HepG2 (cell line): ENCODE measurements around the gene COQ9. TPM values are rescaled to one million over a fixed set of nuclear protein-coding genes. Genes with fewer than 3 reads are reported as not detected.

Experiments
- ATAC-seq: fragments of 200-7000 bp; cut with Tn5 transposase; 3 replicates; pipeline ENCODE4 v1.9.1; 2020; ENCODE audit warnings: mild to moderate bottlenecking, moderate library complexity
- BruUV-seq: library from RNA; stranded (reverse); fragments of 400-500 nt; replicated peaks from 2 replicates; lab custom pipeline; 2021; lab: Mats Ljungman, UMichigan
- CTCF ChIA-PET: fragments of 300-600 bp; formaldehyde crosslinking; extraction: SDS; loops from one replicate; lab custom pipeline; 2021; ENCODE audit warnings: low total read pairs, inconsistent platforms, low intra/inter-chr PET ratio; lab: Yijun Ruan, JAX
- POLR2A ChIA-PET: fragments of 350-600 bp; sonication (Branson Sonifier 250); formaldehyde crosslinking; loops from one replicate; lab custom pipeline; 2020; ENCODE audit warnings: antibody characterized with exemption, inconsistent platforms; lab: Yijun Ruan, JAX
- DNase-seq: peaks from one replicate; pipeline ENCODE4 v3.0.0-alpha.2; 2015; ENCODE audit warnings: low spot score
- FAIRE-seq: peaks from 3 replicates; lab custom pipeline; 2011; peaks lifted over from hg19 to GRCh38; lab: Jason Lieb, UNC
- H2AFZ ChIP-seq: one replicate; pipeline ENCODE4 v1.6.1; 2011; ENCODE audit warnings: low read length, inconsistent platforms
- H3K27ac ChIP-seq: fragments of 300-600 bp; 3 replicates; pipeline ENCODE4 v1.8.0; 2011; ENCODE audit warnings: mixed run types, mild to moderate bottlenecking, mixed read lengths, low read length, inconsistent platforms; ENCODE audit not compliant: insufficient read depth; ENCODE audit errors: extremely low read length
- H3K27me3 ChIP-seq, 2 experiments: fragments of 200-600 bp in 1 of 2; 2 replicates in 1 of 2; 3 replicates in 1 of 2; pipeline versions ENCODE4 v1.6.0 to v1.8.0; 2011; ENCODE audit warnings: low read length in 2 of 2, mild to moderate bottlenecking in 2 of 2, moderate library complexity in 2 of 2, inconsistent platforms in 1 of 2; ENCODE audit not compliant: insufficient read depth in 2 of 2, control insufficient read depth in 1 of 2
- H3K36me3 ChIP-seq, 2 experiments: fragments of 200-600 bp in 1 of 2; replicated peaks in 1 of 2; 2 replicates in 1 of 2; 3 replicates in 1 of 2; pipeline versions ENCODE4 v1.5.1 to v1.8.0; 2011; ENCODE audit warnings: low read length in 2 of 2, inconsistent platforms in 1 of 2; ENCODE audit not compliant: insufficient read depth in 2 of 2, control insufficient read depth in 1 of 2
- H3K4me1 ChIP-seq: 2 replicates; pipeline ENCODE4 v1.5.1; 2012; ENCODE audit warnings: low read length, inconsistent platforms; ENCODE audit not compliant: insufficient read depth
- H3K4me2 ChIP-seq: 2 replicates; pipeline ENCODE4 v1.6.0; 2011; ENCODE audit warnings: low read depth, low read length, inconsistent platforms
- H3K4me3 ChIP-seq, 3 experiments: fragments of 200-600 bp in 1 of 3; sonication (generic), shearing (Covaris generic) in 1 of 3; replicated peaks in 1 of 3; 2 replicates each; pipeline ENCODE4 v1.5.1; 2011 to 2016; ENCODE audit warnings: low read length in 3 of 3, inconsistent platforms in 2 of 3, low read depth in 2 of 3, mild to moderate bottlenecking in 2 of 3, control low read depth in 1 of 3, mixed read lengths in 1 of 3; ENCODE audit not compliant: insufficient read depth in 1 of 3
- H3K79me2 ChIP-seq: one replicate; pipeline ENCODE4 v1.6.1; 2011; ENCODE audit warnings: low read length, inconsistent platforms; ENCODE audit not compliant: insufficient read depth
- H3K9ac ChIP-seq: 2 replicates; pipeline ENCODE4 v1.6.0; 2011; ENCODE audit warnings: mild to moderate bottlenecking, low read depth, low read length, inconsistent platforms; ENCODE audit not compliant: insufficient read depth
- H3K9me3 ChIP-seq: 2 replicates; pipeline ENCODE4 v1.5.1; 2012; ENCODE audit warnings: mild to moderate bottlenecking, low read length
- H4K20me1 ChIP-seq: 2 replicates; pipeline ENCODE4 v1.6.0; 2011; ENCODE audit warnings: inconsistent platforms, mild to moderate bottlenecking, low read length, moderate library complexity; ENCODE audit not compliant: insufficient read depth
- NPAS2 ChIP-seq: sonication (generic); formaldehyde crosslinking; IDR thresholded peaks from 2 replicates; pipeline ENCODE4 v1.8.0; 2022; ENCODE audit warnings: mild to moderate bottlenecking, missing genetic modification reagents, borderline replicate concordance
- RFXANK ChIP-seq: IDR thresholded peaks from 2 replicates; pipeline ENCODE4 v1.6.1; 2016
- SMARCE1 ChIP-seq: fragments of 450-650 bp; IDR thresholded peaks from 2 replicates; pipeline ENCODE4 v1.6.1; 2017; ENCODE audit warnings: borderline replicate concordance
- TAF1 ChIP-seq: sonication (generic); formaldehyde crosslinking; IDR thresholded peaks from 2 replicates; pipeline ENCODE4 v1.4.0; 2020; ENCODE audit warnings: missing genetic modification reagents
- ZSCAN9 ChIP-seq: IDR thresholded peaks from 2 replicates; pipeline ENCODE4 v1.6.1; 2016; ENCODE audit warnings: borderline replicate concordance
- WGBS: methylation state at CpG from one replicate; pipeline ENCODE4 v1.1.6; 2017; ENCODE audit warnings: low lambda C conversion rate; 5-methylcytosine and 5-hydroxymethylcytosine counted together
- in situ Hi-C: cut with HindIII; loops from 2 replicates; pipeline ENCODE4 v1.10.0; 2017; ENCODE audit warnings: low pct_unique_long_range_greater_than_20kb; ENCODE audit not compliant: extremely low pct_ligation_motif_present
- intact Hi-C: fragments of 100-400 bp; cut with micrococcal nuclease; formaldehyde crosslinking; loops from one replicate; pipeline ENCODE4 v1.10.0; 2022; ENCODE audit not compliant: unreplicated experiment
- polyA plus RNA-seq, 8 experiments: library from polyadenylated mRNA; depleted of rRNA in 3 of 8; stranded (reverse) in 7 of 8; unstranded in 1 of 8; fragments of >200 nt; fragmentation: Illumina TruSeq in 4 of 8; extraction: Trizol in 4 of 8; gene quantifications; 2 replicates each; pipeline versions ENCODE4 v1.2.1 to v1.2.3, GENCODE V29; 2011 to 2016; ENCODE audit warnings: low read depth in 4 of 8, missing spikeins in 1 of 8, mixed read lengths in 1 of 8; ENCODE audit not compliant: insufficient read depth in 1 of 8
- total RNA-seq, 5 experiments: library from RNA; depleted of rRNA; stranded (reverse); fragments of >200 nt; fragmentation: Illumina TruSeq; extraction: Trizol; gene quantifications; 2 replicates each; pipeline ENCODE4 v1.2.3, GENCODE V29; 2016; ENCODE audit warnings: low read depth in 1 of 5
- TF ChIP-seq, protein P1 (sequence below): sonication (generic); formaldehyde crosslinking; IDR thresholded peaks from 2 replicates; pipeline ENCODE4 v1.5.1; 2020; ENCODE audit warnings: mild to moderate bottlenecking, moderate library complexity, missing genetic modification reagents

The COQ9 gene
- total and polyA plus RNA-seq, 2 of the 13 experiments (the other 11 are each of a cell fraction or from before 2014, with no cell fraction given) = 57.5 to 108 TPM

DNA sequence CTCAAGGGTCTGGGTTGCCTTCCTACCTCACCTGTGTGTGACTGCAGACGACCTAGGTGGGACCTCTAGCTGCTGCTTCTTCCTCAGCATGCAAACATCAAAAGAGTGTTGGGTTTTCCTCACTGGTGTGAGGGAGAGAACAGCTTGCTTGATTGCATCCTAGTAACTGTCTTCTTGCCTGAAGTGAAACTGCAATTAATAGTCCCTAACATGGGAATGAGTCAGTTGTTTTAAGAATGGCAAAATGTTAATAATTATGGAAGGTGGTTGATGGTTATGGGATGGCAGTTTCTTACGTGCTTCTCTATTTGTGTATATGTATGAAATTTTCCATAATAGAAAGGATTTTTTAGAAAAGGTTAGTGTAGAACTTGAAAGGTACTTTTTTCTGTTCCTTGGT, 21.1 kb downstream of the COQ9 start:
- no TSS peak for BruUV-seq
- H3K4me3 ChIP-seq = no peak overlapping the region
- no peak for DNase-seq
- H3K4me1 ChIP-seq = peaks cover 69% of the 10 kb centered on the region
- no peak overlapping the region for H3K4me2 ChIP-seq
- 98% methylated on average over 2 of the region's 2 CpGs for WGBS
- TF ChIP-seq ZSCAN9 (no peak), TAF1 (CRISPR knock-in tag) (no peak), RFXANK (CRISPR knock-in tag) (no peak), NPAS2 (CRISPR knock-in tag) (no peak)
- TF ChIP-seq, all 625 proteins: peak for 0
- in situ Hi-C loops = no loop called here
- no peaks in the 10 kb centered on the region for H3K9me3 ChIP-seq
- H3K36me3 ChIP-seq = peaks cover 35 to 77% of the 10 kb centered on the region in 2 experiments
- CTCF ChIA-PET = no interaction called here
- ATAC-seq = no peak
- H3K79me2 ChIP-seq = peaks cover 28% of the 10 kb centered on the region
- intact Hi-C loops = no loop called here
- no peak overlapping the region for H3K9ac ChIP-seq
- POLR2A ChIA-PET = interaction anchor here (1.4 kb wide), 2 partner anchors 11 to 21 kb away, joined by 3 to 4 read pairs; partner anchors contain the start of genes CIAPIN1 and COQ9
- no peaks in the 10 kb centered on the region for H4K20me1 ChIP-seq
- H2AFZ ChIP-seq = no peak overlapping the region
- no peaks in the 10 kb centered on the region; a peak in 1 of 5 replicates for H3K27me3 ChIP-seq
- no peak for FAIRE-seq
- no peak overlapping the region for H3K27ac ChIP-seq

DNA sequence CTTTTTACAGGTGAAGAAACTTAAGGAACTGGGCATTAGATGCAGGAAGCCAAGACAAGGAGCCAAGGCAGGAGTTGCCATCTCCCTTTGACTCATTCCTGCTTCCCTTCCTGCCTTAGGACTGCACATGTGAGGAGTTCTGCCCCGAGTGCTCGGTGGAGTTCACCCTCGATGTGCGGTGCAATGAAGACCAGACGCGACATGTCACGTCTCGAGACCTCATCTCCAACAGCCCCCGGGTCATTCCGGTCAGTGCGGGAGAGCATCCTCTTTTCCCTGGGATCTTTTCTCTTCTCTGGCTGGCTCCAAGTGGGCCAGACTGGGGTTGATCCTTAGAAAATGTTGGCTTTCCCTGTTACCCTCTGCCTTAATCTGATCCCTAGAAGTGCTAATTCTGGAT, 21.8 kb downstream of the COQ9 start:
- in situ Hi-C loops = no loop called here
- H3K36me3 ChIP-seq = peaks cover 41 to 81% of the 10 kb centered on the region in 2 experiments
- ATAC-seq = no peak
- no peaks in the 10 kb centered on the region for H4K20me1 ChIP-seq
- 90% methylated on average over 11 of the region's 11 CpGs for WGBS
- H3K4me3 ChIP-seq = no peak overlapping the region
- no peaks in the 10 kb centered on the region for H3K27me3 ChIP-seq
- intact Hi-C loops = no loop called here
- BruUV-seq = no TSS peak
- no peak for FAIRE-seq
- H3K4me1 ChIP-seq = peaks cover 69% of the 10 kb centered on the region
- peaks cover 21% of the 10 kb centered on the region for H3K79me2 ChIP-seq
- POLR2A ChIA-PET = interaction anchor here (1.4 kb wide), 2 partner anchors 11 to 21 kb away, joined by 3 to 4 read pairs; partner anchors contain the start of genes CIAPIN1 and COQ9
- DNase-seq = no peak
- H2AFZ ChIP-seq = no peak overlapping the region
- TF ChIP-seq SMARCE1 = no peak
- TF ChIP-seq, protein P1, sequence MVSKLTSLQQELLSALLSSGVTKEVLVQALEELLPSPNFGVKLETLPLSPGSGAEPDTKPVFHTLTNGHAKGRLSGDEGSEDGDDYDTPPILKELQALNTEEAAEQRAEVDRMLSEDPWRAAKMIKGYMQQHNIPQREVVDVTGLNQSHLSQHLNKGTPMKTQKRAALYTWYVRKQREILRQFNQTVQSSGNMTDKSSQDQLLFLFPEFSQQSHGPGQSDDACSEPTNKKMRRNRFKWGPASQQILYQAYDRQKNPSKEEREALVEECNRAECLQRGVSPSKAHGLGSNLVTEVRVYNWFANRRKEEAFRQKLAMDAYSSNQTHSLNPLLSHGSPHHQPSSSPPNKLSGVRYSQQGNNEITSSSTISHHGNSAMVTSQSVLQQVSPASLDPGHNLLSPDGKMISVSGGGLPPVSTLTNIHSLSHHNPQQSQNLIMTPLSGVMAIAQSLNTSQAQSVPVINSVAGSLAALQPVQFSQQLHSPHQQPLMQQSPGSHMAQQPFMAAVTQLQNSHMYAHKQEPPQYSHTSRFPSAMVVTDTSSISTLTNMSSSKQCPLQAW (CRISPR knock-in tag) = no peak
- no peak overlapping the region for H3K27ac ChIP-seq
- H3K9me3 ChIP-seq = no peaks in the 10 kb centered on the region
- no peak overlapping the region for H3K9ac ChIP-seq
- CTCF ChIA-PET = no interaction called here
- no peak overlapping the region for H3K4me2 ChIP-seq
